ENCODE data around the gene TBC1D12.

Gene TBC1D12

DNA sequence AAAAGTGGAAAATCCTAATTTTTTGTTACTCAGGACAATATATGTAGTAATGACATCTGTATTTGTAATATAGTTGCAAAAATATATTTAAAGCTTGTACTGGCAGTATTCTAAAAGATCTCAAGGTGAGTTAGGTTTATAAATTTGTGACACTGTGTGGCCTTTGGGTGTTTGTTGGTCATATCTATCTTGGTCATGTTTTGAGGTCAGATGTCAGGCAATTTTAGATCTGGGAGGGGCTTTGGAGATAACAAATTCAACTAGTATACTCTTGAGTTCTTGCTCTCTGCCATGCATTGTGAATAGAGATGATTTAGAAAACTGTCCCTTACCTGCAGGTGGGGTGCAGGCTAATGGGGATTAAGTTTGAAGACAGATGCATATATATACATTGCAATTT is 3.1 kb downstream of the TBC1D12 start:
- no peak for DNase-seq (ENCODE audit: extremely low read depth in 1 of 2, low read depth in 1 of 2)

DNA sequence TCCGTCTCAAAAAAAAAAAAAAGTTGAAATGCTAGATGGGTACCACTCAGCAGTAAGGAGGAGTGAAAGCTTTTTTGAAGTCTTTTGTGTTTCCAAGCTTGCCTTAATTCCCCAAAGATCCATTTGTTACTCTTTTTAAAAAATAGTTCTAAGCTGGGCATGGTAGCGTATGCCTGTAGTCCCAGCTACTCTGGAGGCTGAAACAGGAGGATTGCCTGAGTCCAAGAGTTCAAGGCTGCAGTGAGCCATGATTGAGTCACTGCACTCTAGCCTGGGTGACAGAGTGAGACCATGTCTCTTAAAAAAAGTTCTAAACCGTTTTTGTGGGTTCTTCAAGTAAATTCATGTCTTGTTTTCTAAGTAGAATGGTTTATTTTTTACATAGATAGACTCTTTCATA is 5.3 kb downstream of the TBC1D12 start:
- DNase-seq (ENCODE audit: extremely low read depth in 1 of 2, low read depth in 1 of 2): no peak

DNA sequence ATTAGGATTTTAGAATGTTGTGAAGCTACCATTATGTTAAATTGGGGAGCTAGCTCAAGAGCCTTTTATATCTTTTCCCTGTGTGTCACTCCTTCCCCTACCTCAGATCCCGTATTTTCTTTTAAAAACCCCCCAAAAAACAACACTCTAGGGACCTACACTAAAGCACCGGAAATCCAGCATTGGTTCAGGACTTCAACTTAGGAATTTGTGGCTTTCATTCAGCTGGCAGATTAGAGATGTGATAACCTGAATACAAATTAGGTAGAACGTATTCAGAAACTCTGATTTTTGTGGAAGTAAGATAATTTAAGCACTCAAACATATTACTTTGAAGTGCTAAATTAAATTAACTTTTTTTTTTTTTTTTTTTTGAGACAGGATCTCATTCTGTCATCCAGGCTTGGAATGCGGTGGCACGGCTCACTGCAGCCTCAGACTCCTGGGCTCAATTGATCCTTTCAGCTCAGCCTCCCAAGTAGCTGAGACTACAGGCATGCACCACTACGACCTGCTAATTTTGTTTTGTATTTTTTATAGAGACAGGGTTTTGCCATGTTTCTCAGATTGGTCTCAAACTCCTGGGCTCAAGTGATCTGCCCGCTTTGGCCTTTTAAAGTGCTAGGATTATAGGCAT is 6.8 kb downstream of the TBC1D12 start:
- DNase-seq (ENCODE audit: extremely low read depth in 1 of 2, low read depth in 1 of 2): no peak

DNA sequence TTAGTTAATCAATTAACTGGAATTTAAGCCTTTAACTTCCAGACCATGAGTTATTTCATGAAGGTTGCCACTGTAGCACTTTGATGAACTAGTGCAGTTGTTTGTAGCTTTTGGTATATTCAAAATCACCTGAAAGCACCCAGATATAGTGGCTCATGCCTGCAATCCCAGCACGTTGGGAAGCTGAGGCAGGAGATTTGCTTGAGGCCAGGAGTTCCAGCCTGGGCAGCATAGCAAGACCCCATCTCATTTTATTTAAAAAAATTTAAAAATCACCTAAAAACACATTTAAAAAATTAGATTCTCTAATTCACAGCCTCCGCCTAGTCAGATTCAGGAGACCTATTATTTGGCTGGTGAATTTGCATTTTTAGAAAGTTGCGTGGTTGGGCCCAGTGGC is 9.0 kb downstream of the TBC1D12 start:
- no peak for DNase-seq (ENCODE audit: extremely low read depth in 1 of 2, low read depth in 1 of 2)

DNA sequence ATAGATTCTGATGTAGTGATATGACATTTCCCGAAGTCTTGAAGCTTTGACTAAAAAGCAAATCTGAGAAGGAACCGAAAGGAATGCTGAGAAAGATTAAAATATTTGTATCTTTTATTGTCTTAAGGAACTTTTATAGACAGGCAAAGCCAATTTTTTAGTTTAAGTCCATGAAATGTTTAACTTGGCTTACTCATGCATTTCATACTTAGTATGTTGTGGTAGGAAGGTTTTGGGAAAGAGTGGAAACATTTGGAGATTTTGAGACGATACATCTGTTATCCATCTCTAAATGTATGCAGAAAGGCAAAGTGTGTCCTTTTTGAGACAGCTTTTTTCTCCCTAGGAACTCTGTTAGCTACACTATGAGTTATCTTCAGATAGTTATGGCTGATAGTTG is 10.1 kb downstream of the TBC1D12 start:
- no peak for DNase-seq (ENCODE audit: extremely low read depth in 1 of 2, low read depth in 1 of 2)

- DNase-seq (ENCODE audit: extremely low read depth in 1 of 2, low read depth in 1 of 2): no peak
Observed at GRCh38 chr10:94413361-94413760, 11.0 kb downstream of the TBC1D12 start.

GRCh38 chr10:94416896-94417295 is 14.6 kb downstream of the TBC1D12 start:
- DNase-seq (ENCODE audit: extremely low read depth in 1 of 2, low read depth in 1 of 2): no peak

DNA sequence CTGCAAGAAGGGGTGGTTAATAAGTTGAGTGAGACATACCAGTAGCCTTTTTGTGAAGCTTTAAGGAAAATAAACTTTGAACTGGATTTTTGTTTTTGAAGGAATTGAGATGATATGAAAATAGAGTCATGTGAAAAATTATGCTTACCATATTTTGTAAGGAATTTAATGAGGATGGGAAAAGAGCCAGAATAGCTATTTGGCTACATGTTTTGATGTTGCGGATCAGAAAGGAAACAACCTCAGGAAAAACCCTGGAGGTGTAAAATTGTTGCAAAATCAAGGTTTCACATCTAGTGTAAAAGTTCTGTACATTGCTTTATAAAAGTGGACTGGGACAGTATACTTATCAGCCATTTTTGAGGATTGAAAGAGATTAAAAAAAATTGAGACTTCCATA is 15.0 kb downstream of the TBC1D12 start:
- no peak for DNase-seq (ENCODE audit: extremely low read depth in 1 of 2, low read depth in 1 of 2)

DNA sequence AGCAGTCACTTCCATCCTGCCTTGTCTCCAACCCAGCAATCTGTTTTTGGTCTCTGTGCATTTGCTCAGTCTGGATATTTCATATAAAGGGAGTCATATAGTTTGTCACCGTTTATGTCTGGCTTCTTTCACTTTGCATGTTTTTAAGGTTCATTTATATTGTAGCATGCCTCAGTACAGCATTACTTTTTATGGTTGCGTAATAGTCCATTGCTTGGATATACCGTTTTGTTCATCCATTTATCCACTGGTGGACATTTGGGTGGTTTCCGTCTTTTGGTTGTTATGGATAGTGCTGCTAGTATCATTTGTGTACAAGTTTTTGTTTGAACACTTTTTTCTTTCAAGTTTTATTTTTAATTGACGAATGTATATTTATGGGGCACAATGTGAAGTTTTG is 18.2 kb downstream of the TBC1D12 start:
- DNase-seq (ENCODE audit: extremely low read depth in 1 of 2, low read depth in 1 of 2): no peak

- DNase-seq (ENCODE audit: extremely low read depth in 1 of 2, low read depth in 1 of 2): no peak
Observed at GRCh38 chr10:94420998-94421528, 18.7 kb downstream of the TBC1D12 start.

DNA sequence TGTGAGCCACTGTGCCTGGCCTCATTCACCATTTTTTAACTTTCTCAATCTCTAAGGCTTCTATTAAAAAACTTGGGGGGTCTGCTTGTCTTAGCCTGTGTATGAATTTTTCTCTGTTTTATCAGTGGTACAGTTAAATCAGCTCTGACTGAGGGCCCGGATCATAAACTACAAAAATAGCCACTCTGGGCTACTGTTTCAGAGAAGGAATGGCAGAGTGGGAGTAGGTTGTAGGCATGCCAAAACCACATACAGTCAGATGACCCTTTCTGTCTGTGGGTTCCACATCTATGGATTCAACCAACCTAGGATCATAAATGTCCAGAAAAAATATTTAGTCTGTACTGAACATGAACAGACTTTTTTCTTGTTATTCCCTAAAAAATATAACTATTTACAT is 21.3 kb downstream of the TBC1D12 start:
- no peak for DNase-seq (ENCODE audit: extremely low read depth in 1 of 2, low read depth in 1 of 2)

GRCh38 chr10:94424714-94425337 is 22.5 kb downstream of the TBC1D12 start:
- no peak for DNase-seq (ENCODE audit: extremely low read depth in 1 of 2, low read depth in 1 of 2)

DNA sequence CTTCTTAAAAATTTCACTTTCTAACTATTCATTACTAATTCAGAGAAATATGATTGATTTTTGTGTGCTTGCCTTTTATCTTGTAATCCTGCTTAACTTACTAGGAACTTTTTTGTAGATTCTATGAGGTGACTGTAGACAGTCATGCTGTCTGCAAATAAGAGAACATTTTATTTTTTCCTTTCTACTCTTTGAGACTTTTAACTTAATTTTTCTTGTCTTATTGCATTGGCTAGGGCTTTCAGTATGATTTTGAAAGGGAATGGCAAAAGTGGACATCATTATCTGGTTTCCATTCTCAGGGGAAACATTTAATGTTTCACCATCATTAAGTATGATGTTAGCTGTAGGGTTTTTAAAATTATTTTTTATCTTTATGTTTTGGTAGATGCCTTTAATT is 23.6 kb downstream of the TBC1D12 start:
- DNase-seq (ENCODE audit: extremely low read depth in 1 of 2, low read depth in 1 of 2): no peak

DNA sequence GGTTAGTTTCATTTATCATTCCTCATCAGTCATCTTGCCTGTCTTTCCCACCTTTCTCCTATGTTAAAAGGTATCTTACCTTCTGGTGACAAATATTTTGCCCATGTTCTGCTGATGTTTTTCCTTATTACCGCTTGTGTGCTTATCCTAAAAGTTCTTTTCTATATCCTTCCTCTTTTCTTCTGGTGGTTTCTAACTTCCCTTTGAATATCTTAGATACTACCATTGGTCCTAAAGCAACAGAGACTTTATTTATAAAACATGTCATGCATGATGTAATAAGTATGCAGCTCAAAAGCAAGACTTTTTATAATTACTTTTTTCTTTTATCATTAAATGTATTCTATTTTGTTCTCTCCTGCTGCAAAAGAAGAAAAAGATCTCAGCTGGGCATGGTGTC is 24.8 kb downstream of the TBC1D12 start:
- DNase-seq (ENCODE audit: extremely low read depth in 1 of 2, low read depth in 1 of 2): no peak

DNA sequence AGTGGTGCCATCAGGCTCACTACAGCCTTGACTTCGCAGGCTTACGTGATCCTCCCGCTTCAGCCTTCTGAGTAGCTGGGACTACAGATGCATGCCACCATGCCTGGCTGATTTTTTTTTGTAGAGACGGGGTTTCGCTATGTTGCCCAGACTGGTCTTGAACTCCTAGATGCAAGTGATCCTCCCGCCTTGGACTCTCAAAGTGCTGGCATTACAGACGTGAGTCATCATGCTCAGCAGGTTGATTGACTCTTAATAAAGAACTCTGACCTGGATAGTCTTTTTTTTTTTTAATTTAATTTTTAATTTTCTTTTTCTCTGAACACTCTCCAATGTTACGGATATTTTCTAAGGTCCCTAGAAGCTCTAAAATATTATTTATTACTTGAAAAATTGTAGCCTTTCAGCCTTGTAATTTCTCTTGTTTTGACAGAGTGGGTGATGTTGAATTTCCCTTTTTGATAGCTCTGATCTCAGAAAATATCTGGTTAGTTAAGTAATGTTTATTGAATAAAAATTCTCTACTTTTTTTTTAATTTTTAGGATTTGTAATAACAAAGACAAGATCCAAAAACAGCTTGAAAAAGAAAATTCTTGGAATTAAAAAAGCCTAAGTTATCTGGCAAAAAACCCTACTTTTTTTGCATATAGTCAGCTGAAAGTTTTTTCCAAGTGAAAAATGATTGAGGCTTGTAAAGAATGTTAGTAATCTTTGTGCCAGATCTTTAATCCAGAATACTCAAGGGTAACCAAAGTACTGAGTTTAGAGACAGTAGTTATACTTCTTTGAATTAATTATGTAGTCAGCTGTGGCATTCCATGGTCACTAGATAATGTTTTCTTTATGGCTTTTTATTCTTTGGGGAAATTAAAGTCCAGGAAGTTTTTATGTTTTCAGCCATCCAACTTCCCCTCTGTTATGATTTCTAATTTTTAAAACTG is 26.7 kb downstream of the TBC1D12 start:
- DNase-seq (ENCODE audit: extremely low read depth in 1 of 2, low read depth in 1 of 2): no peak

DNA sequence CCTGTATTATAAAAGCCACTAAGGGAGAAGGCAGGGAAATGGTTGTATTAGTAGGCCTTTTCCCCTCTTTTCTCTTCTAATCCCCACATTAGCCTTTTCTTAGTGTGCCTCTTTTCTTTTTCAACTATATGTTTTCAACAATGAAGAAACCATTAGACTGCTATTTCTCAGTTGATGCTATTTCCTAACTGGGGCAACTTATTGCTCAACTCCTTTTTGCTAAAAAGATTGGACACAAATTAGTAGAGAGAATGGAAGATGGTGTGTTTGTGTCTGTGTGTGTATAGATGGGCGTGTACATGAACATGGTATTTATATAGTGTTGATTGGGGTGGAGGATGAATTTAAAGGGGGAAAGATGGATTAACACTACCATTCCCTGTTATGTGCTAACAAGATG is 28.4 kb downstream of the TBC1D12 start:
- DNase-seq (ENCODE audit: extremely low read depth in 1 of 2, low read depth in 1 of 2): no peak

- no peak for DNase-seq (ENCODE audit: extremely low read depth in 1 of 2, low read depth in 1 of 2)
Observed at GRCh38 chr10:94432443-94432842, 30.1 kb downstream of the TBC1D12 start.

DNA sequence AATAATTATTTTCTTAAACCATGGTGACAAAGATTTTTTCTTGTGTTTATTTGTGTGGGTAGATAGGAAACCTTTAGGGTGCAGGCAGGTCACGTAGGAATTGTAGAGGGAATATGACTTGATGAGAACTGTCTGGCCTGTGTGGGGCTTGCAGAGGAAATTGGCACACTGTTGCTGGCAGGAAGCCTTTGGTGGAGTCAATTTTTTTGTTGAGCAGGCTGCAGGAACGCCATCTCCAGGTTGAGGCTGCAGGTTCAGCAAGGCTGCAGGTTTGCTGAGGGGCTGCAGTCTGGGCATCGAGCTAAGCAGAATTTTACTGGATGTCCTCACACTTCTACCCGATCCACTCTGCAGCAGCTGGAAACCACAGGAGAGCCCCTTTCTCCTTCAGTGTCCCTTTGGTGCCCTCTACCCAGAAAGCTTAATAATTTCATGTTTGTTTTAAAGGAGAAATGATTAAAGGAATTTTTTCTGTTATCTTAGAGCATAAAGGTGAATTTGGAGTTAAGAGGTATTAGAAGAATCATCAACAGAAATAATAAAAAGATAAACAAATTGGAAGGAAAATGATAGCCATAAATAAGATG is 37.0 kb downstream of the TBC1D12 start:
- DNase-seq (ENCODE audit: extremely low read depth in 1 of 2, low read depth in 1 of 2): no peak

GRCh38 chr10:94440096-94440495 is 37.8 kb downstream of the TBC1D12 start:
- DNase-seq (ENCODE audit: extremely low read depth in 1 of 2, low read depth in 1 of 2): no peak

- no peak for DNase-seq (ENCODE audit: extremely low read depth in 1 of 2, low read depth in 1 of 2)
Observed at GRCh38 chr10:94443047-94443446, 40.7 kb downstream of the TBC1D12 start.

DNA sequence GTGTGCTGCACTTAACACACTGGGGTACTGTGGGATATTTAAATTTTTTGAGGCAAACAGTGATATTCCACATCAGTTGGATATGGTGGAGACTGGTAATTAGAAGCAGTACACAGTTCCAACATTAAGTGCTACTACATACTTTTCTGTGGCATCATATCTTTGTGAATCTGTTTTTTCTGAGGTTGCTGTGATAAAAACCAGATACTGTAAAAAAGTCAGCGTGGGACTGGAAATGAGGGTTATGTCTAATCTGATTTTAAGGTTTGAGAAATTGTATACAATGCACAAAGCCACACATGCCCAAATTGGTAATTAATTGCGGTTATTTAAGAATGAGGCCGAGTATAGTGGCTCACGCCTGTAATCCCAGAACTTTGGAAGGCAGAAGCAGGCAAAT is 41.2 kb downstream of the TBC1D12 start:
- DNase-seq (ENCODE audit: extremely low read depth in 1 of 2, low read depth in 1 of 2): no peak

Data from stimulated activated CD8-positive, alpha-beta memory T cell treated with anti-CD3 and anti-CD28 coated beads, Interleukin-7, amount 100 ng/mL, for 48 hours (primary cell).